ENCODE measurements around the gene PARP4. TPM values are rescaled to one million over a fixed set of nuclear protein-coding genes. Genes with fewer than 3 reads are reported as not detected.

PARP4 gene
- total RNA-seq, 6 experiments from 2014 or later: 23.0 to 41.2 (median 36.5) TPM

GRCh38 chr13:24505756-24506155 is 6.8 kb downstream of the PARP4 start:
- Histone ChIP-seq H3K27me3 (no peaks in the 10 kb centered on the region), H3K4me1 (peaks cover 0 to 22% (median 0%) of the 10 kb centered on the region in 4 donors), H3K9me3 (no peaks in the 10 kb centered on the region), H3K27ac (no peak overlapping the region), H3K36me3 (peaks cover 0 to 7% (median 1%) of the 10 kb centered on the region in 4 donors), H3K4me3 (no peak overlapping the region)
- no peak for TF ChIP-seq POLR2A (IDR thresholded peaks at IDR 0.05)
- TF ChIP-seq, protein P1, sequence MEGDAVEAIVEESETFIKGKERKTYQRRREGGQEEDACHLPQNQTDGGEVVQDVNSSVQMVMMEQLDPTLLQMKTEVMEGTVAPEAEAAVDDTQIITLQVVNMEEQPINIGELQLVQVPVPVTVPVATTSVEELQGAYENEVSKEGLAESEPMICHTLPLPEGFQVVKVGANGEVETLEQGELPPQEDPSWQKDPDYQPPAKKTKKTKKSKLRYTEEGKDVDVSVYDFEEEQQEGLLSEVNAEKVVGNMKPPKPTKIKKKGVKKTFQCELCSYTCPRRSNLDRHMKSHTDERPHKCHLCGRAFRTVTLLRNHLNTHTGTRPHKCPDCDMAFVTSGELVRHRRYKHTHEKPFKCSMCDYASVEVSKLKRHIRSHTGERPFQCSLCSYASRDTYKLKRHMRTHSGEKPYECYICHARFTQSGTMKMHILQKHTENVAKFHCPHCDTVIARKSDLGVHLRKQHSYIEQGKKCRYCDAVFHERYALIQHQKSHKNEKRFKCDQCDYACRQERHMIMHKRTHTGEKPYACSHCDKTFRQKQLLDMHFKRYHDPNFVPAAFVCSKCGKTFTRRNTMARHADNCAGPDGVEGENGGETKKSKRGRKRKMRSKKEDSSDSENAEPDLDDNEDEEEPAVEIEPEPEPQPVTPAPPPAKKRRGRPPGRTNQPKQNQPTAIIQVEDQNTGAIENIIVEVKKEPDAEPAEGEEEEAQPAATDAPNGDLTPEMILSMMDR (IDR thresholded peaks at IDR 0.05): no peak
- DNase-seq (no peak), ATAC-seq (no peak)
- WGBS (ENCODE audit: insufficient coverage, low coverage, low lambda C conversion rate, missing lambda C conversion rate): 86% methylated on average over 9 of the region's 20 CpGs
- intact Hi-C loops (cut with DNase I): no loop called here

DNA sequence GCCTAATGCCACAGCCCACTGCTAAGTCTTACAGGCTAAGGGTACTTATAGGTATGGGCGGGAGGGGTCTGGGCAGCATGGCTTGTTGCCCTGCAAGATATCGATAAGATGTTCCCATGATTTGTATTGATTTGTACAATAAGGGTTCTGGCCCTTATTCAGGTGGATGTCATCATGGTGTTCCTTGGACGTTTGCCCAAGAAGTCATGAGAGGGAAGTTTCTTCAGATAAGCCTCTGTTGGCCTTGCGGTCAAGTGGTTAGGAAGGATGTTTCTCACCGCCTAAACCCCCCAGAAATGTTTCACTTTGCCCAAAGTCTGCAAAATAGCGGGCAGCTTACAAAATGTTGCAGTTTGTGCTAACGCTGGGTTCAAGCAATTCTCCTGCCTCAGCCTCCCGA is 7.3 kb downstream of the PARP4 start:
- H3K4me1 ChIP-seq: peaks cover 0 to 18% (median 0%) of the 10 kb centered on the region in 4 donors
- no peaks in the 10 kb centered on the region for H3K9me3 ChIP-seq
- no peak for TF ChIP-seq POLR2A (IDR thresholded peaks at IDR 0.05)
- TF ChIP-seq, protein P1 (IDR thresholded peaks at IDR 0.05): no peak
- WGBS (ENCODE audit: insufficient coverage, low coverage, low lambda C conversion rate, missing lambda C conversion rate): 46% methylated on average over 4 of the region's 8 CpGs
- DNase-seq (no peak), ATAC-seq (peak; percentile 11 to 50 (median 39))
- H3K36me3 ChIP-seq: peaks cover 0 to 7% (median 2%) of the 10 kb centered on the region in 4 donors
- intact Hi-C loops (cut with DNase I): no loop called here
- no peak overlapping the region for H3K27ac ChIP-seq
- H3K4me3 ChIP-seq: no peak overlapping the region
- no peaks in the 10 kb centered on the region for H3K27me3 ChIP-seq

- ATAC-seq (peak; percentile 24 to 61 (median 35)), DNase-seq (no peak)
- H3K4me3 ChIP-seq: no peak overlapping the region
- intact Hi-C loops (cut with DNase I): no loop called here
- peak overlapping the region in 1 of 3 donors; percentile 30 for H3K27ac ChIP-seq
- peaks cover 0 to 16% (median 4%) of the 10 kb centered on the region in 4 donors for H3K36me3 ChIP-seq
- H3K9me3 ChIP-seq: no peaks in the 10 kb centered on the region
- H3K27me3 ChIP-seq: no peaks in the 10 kb centered on the region
- TF ChIP-seq POLR2A (IDR thresholded peaks at IDR 0.05): no peak
- H3K4me1 ChIP-seq: peaks cover 0 to 6% (median 0%) of the 10 kb centered on the region in 4 donors
- 72% methylated on average over 4 of the region's 4 CpGs for whole genome bisulfite sequencing (ENCODE audit: insufficient coverage, low coverage, low lambda C conversion rate, missing lambda C conversion rate)
Measured at GRCh38 chr13:24503379-24503696, 9.2 kb downstream of the PARP4 start.

GRCh38 chr13:24502533-24503378 is 9.8 kb downstream of the PARP4 start:
- WGBS (ENCODE audit: insufficient coverage, low coverage, low lambda C conversion rate, missing lambda C conversion rate): 58% methylated on average over 8 of the region's 8 CpGs
- peak; percentile 62 to 89 (median 64) for ATAC-seq
- intact Hi-C loops (cut with DNase I): no loop called here
- Histone ChIP-seq H3K4me3 (no peak overlapping the region), H3K4me1 (peaks cover 0 to 10% (median 0%) of the 10 kb centered on the region in 4 donors), H3K36me3 (peaks cover 0 to 21% (median 4%) of the 10 kb centered on the region in 4 donors), H3K27ac (no peak overlapping the region), H3K27me3 (no peaks in the 10 kb centered on the region), H3K9me3 (no peaks in the 10 kb centered on the region)
- peak in 1 of 3 donors; percentile 54 for DNase-seq
- TF ChIP-seq POLR2A (IDR thresholded peaks at IDR 0.05): no peak

DNA sequence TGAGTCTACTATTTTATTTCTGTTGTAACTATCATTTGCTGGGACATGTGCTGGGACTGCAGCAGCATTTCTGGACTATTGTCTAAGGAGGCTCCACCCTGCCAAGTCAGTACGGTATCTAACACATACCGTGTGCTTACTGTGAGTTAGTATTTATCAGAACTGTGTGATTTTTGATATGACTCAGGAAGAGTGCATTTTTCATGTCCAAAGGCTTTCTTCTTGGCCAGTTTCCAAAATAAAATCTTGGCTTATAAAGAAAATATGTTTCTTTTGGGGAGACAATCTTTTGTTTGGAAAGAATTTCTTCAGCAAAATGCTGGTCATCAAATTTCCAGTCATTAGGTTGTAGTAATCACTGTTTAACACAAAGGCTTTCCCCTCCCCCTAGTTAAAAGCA is 11.6 kb downstream of the PARP4 start:
- Histone ChIP-seq H3K4me1 (peaks cover 0 to 11% (median 0%) of the 10 kb centered on the region in 4 donors), H3K36me3 (peaks cover 0 to 39% (median 12%) of the 10 kb centered on the region in 4 donors), H3K27me3 (no peaks in the 10 kb centered on the region), H3K27ac (no peak overlapping the region), H3K9me3 (no peaks in the 10 kb centered on the region), H3K4me3 (no peak overlapping the region)
- WGBS (ENCODE audit: insufficient coverage, low coverage, low lambda C conversion rate, missing lambda C conversion rate): 58% methylated on average over 2 of the region's 2 CpGs
- no peak for DNase-seq
- ATAC-seq: peak; percentile 62 to 82 (median 70)
- TF ChIP-seq, protein P1 (IDR thresholded peaks at IDR 0.05): no peak
- no peak for TF ChIP-seq POLR2A (IDR thresholded peaks at IDR 0.05)
- intact Hi-C loops (cut with DNase I): no loop called here

All from right lobe of liver (tissue), 6 donors.